ENCODE measurements around the gene KRTAP1-5.
"Not testable (repeated sequence)": the region's sequence is repeated elsewhere in the genome, so short reads cannot be mapped to it uniquely, and the experiment has no call there.

The KRTAP1-5 gene

GRCh38 chr17:41046735-41047465 is 19.9 kb upstream of the KRTAP1-5 start, which contains the start of gene KRTAP2-1:
Gene KRTAP2-1 (minus strand): TSS chr17:41047316. CDS start chr17:41047267, 49 bp downstream.
- not testable (repeated sequence) for DNase-seq

DNA sequence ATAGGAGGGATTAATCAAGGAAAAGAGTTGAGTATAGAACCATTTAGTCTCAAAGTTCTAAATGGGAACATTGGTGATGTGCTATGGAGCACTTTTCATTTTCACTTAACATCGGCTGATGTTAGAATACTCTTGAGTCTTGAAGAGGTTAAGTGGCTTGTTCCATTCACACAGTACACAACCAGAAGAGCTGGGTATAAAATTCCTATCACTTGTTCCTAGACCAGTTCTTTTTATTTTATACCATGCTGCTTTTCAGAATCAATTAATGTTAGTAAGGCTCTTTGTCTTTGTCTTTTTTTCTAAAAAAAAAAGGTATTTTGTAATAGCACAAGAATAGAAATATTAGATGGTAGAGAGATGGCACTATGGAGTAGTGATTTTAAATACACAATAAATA is 15.9 kb upstream of the KRTAP1-5 start:
- no peak for DNase-seq

GRCh38 chr17:41040783-41041571 is 14.0 kb upstream of the KRTAP1-5 start, which contains the start of gene KRTAP1-1:
Gene KRTAP1-1 (minus strand): TSS chr17:41041450. CDS start chr17:41041397, 53 bp downstream.
- not testable (repeated sequence) for DNase-seq

DNA sequence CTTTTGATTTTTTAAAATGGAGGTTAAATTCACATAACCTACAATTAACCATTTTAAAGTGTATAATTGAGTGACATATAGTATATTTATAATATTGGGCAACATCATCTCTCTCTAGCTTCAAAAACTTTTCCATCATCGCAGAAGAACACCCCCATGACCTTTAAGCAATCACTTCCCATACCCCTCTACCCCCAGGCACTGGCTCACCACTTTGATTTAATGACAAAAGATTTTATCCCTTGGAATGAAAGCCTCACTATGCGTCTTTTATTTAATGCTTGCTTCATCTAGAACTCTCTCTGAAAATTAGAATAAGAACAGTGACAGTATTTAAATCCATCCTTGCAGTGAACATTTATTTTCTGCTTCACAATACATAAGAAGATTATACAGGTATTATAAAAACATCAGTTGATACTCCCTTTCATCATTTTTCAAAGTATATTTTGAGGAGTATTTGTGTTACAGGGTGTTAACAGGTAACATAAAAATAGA is 10.9 kb upstream of the KRTAP1-5 start:
- no peak for DNase-seq

DNA sequence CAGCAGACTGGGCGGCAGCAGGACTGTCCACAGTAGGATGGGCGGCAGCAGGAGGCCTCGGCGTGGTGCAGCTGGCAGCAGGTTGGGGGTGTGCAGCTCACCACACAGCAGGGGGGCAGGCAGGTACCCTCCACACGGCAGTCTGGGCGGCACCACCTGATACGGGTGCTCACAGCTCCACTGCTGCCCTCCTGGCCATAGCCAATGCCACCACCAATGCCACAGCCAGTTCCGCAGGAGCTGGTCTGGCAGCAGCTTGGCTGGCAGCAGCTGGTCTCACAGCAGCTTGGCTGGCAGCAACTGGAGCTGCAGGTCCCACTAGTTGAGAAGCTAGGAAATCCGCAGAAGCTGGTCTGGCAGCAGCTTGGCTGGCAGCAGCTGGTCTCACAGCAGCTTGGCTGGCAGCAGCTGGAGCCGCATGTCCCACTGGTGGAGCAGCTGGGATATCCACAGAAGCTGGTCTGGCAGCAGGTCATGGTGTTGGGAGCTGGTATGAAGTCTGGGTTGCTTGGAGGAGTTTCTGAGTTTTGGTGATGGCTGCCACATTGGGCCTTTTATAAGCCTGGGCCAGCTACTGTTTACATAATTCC is 7.4 kb upstream of the KRTAP1-5 start, which contains the start of gene KRTAP1-3:
TSS of gene KRTAP1-3 (minus strand) at position 529 of the 590 bp plus-strand sequence. CDS start at position 476, 53 bp downstream.
- DNase-seq = not testable (repeated sequence)

GRCh38 chr17:41029633-41030245 is 2.7 kb upstream of the KRTAP1-5 start, which contains the start of gene KRTAP1-4:
Gene KRTAP1-4 (minus strand): TSS chr17:41030195. CDS start chr17:41030078, 117 bp downstream.
- no peak for DNase-seq

- DNase-seq = no peak
These were observed 2.3 kb downstream of the KRTAP1-5 start for GRCh38 chr17:41024697-41025096.

DNA sequence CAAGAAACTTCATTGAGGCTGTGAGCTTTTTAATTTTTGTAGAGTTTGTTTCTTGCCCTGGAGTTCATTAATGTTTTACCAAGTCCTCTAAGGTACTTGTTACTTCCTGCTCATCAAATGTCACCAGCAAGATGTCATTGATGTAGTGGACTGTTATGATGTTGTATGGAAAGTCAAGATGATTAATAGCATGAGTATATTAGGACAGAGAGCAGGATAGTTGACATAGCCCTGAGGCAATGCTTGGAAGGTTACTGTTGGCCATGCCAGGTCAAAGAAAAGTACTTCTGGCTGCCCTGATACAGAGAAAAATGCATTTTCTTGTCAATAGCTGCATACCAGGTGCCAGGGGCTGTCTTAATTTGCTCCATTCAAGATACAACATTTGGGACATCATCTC is 6.7 kb downstream of the KRTAP1-5 start:
- no peak for DNase-seq

- no peak for DNase-seq
These were observed 7.6 kb downstream of the KRTAP1-5 start for GRCh38 chr17:41019415-41019814.

DNA sequence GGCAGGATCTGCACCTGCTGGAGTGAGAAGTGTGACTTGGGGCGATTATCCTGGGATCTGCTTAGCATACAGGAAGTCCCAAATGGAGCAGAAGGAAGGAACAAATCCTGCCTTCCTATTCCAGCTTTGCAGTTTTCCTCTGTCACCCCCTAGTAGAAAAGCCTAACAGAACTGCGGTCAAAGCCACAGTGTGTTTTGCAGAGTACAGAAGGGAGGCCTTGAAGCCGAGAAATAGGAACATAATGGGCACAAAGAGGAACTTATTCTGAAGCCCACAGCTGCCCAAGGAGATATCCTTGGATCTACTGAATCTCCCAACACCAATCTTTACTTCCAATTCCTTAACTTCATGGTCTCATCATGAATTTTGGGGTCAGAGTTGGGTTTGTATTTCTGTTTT is 8.5 kb downstream of the KRTAP1-5 start:
- peak; percentile 36 for DNase-seq

GRCh38 chr17:41016578-41017215 is 10.3 kb downstream of the KRTAP1-5 start:
- DNase-seq = no peak

DNA sequence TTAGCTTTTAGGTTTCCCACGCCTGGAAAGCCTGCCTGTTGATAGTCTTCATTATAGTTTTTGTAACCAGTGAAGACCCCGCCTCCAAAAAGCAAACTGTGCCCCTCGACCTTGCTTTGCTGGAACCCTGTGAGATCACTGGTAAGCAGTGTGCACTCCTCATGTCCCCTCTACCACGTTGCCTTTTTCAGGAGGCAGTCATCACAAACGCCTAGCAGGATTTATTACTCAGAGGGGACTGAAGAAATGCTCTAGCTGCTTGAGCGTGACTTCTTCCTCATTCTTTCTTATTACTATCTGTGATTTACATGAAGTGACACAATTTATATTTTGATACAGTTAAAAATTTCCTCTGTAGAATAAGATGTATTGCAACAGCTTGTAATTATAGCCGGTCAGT is 11.6 kb downstream of the KRTAP1-5 start:
- DNase-seq = no peak

GRCh38 chr17:41013606-41014005 is 13.4 kb downstream of the KRTAP1-5 start:
- DNase-seq = no peak

DNA sequence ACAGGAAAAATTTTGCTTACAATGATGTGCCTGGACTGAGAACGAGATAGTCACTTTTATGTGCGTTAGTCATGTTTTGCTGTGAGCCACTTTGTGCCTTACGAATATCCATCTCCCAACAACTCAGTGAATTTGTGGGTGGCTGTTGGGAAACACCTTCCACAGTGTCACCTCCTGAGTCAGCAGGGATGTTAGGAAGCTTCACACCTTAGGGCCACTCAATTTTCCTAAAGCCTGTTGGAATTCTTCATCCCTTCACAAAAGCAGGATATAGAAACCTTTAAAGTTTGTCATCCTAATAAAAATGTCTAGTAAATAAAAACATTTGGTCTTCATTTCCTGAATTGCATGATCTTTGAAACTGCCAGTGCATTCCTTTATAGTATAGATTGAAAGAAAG is 13.8 kb downstream of the KRTAP1-5 start:
- DNase-seq = no peak

DNA sequence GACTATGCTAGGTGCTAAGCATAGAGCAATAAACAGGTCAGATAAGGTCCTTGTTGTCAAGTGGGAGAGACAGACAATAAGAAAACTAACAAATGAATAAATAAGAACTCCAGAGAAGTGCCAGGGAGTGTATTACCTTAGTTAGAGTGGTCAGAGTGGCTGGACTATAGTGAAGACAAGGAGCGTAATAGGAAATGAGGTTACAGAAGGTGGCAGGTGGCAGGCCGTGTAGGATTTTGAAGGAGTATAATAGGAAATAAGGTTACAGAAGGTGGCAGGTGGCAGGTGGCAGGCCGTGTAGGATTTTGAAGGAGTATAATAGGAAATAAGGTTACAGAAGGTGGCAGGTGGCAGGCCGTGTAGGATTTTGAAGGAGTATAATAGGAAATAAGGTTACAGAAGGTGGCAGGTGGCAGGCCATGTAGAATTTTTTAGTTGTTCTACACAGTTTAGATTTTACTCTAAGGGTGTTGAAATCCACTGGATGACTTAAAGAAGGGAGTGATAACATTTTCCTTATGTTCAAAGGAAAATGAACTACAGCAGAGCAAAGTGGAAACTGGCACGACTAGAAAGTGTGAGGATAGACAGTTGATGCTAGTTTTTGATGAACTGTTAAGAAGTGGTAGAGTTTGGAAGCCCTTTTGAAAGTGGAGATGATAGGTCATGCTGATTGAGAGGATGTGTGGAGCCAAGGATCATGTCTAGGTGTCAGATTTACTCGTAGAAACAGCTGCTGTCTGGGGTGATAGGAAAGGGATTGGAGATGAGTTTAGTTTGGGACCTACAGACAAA is 14.5 kb downstream of the KRTAP1-5 start:
- no peak for DNase-seq

GRCh38 chr17:41010441-41010840 is 16.6 kb downstream of the KRTAP1-5 start:
- DNase-seq = no peak

GRCh38 chr17:41009936-41010335 is 17.1 kb downstream of the KRTAP1-5 start:
- DNase-seq = no peak

GRCh38 chr17:41009301-41009760 is 17.7 kb downstream of the KRTAP1-5 start:
- DNase-seq = no peak

- no peak for DNase-seq
These were observed 18.2 kb downstream of the KRTAP1-5 start, which contains the start of gene KRTAP3-1 for GRCh38 chr17:41008811-41009210. Gene KRTAP3-1 (minus strand): TSS chr17:41009128. CDS start chr17:41009074, 54 bp downstream.

- no peak for DNase-seq
These were observed 22.6 kb downstream of the KRTAP1-5 start for GRCh38 chr17:41004397-41004796.

DNA sequence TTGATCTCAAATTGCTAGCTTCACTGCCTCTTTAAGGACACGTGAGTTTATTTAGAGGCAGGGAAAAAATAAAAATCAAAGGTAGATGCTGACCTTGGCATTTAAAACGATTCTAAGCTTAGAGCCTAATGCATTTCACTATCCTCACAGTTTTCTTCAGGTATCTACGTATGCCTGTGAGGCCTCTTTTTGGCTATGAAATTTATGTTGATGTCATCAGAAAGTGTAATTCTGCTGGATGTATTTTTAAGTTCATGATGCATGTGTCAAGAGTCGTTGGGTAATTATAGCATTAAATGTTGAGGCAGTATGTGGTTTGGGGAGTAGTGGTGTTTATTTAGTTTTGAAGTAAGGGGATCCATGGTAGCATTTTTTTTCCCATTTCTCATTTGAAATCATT is 23.1 kb downstream of the KRTAP1-5 start:
- no peak for DNase-seq
